GM21529 (cell line): ENCODE results near the gene ANKRD39.
"Not testable (repeated sequence)": the region's sequence is repeated elsewhere in the genome, so short reads cannot be mapped to it uniquely, and the experiment has no call there.

ENCODE experiments used
- ATAC-seq: cut with Tn5 transposase; IDR thresholded peaks from one replicate; pipeline ENCODE4 v1.9.1; 2021; ENCODE audit not compliant: unreplicated experiment

ANKRD39 gene

GRCh38 chr2:96873651-96874096 lies 15.9 kb upstream of the ANKRD39 start:
- no peak for ATAC-seq

GRCh38 chr2:96872591-96873349 lies 15.0 kb upstream of the ANKRD39 start:
- ATAC-seq: no peak

- ATAC-seq: no peak
Measured at GRCh38 chr2:96870626-96871255, 12.9 kb upstream of the ANKRD39 start.

GRCh38 chr2:96869822-96870625 lies 12.2 kb upstream of the ANKRD39 start, which contains the start of gene SEMA4C:
Gene SEMA4C (minus strand): TSS chr2:96870080. CDS start chr2:96867886, 2,194 bp downstream.
- ATAC-seq: no peak

- ATAC-seq: peak; percentile 25
Measured at GRCh38 chr2:96869281-96869821, 11.5 kb upstream of the ANKRD39 start.

GRCh38 chr2:96868555-96869280 lies 10.9 kb upstream of the ANKRD39 start:
- peak; percentile 46 for ATAC-seq

GRCh38 chr2:96867756-96868554 lies 10.1 kb upstream of the ANKRD39 start:
- ATAC-seq: peak; percentile 26

- ATAC-seq: no peak
Measured at GRCh38 chr2:96866986-96867755, 9.4 kb upstream of the ANKRD39 start.

GRCh38 chr2:96866586-96866985 lies 8.8 kb upstream of the ANKRD39 start:
- ATAC-seq: no peak

- ATAC-seq: no peak
Measured at GRCh38 chr2:96866149-96866548, 8.3 kb upstream of the ANKRD39 start.

- no peak for ATAC-seq
Measured at GRCh38 chr2:96865654-96866053, 7.8 kb upstream of the ANKRD39 start.

GRCh38 chr2:96864343-96865091 lies 6.7 kb upstream of the ANKRD39 start:
- ATAC-seq: no peak

GRCh38 chr2:96863575-96864342 lies 5.9 kb upstream of the ANKRD39 start:
- ATAC-seq: no peak

GRCh38 chr2:96863056-96863455 lies 5.2 kb upstream of the ANKRD39 start:
- not testable (repeated sequence) for ATAC-seq

- no peak for ATAC-seq
Measured at GRCh38 chr2:96861074-96861473, 3.3 kb upstream of the ANKRD39 start.

- no peak for ATAC-seq
Measured at GRCh38 chr2:96860065-96861029, 2.5 kb upstream of the ANKRD39 start.
